ENCODE measurements around the gene ZNF213.
"Not testable (repeated sequence)": the region's sequence is repeated elsewhere in the genome, so short reads cannot be mapped to it uniquely, and the experiment has no call there.

Gene ZNF213

GRCh38 chr16:3129137-3130131, 5.4 kb upstream of the ZNF213 start:
- DNase-seq (ENCODE audit: low spot score): no peak

GRCh38 chr16:3131755-3132377, 3.0 kb upstream of the ZNF213 start:
- no peak for DNase-seq (ENCODE audit: low spot score)

GRCh38 chr16:3133844-3134243, 985 bp upstream of the ZNF213 start:
- DNase-seq (ENCODE audit: low spot score): no peak

GRCh38 chr16:3135126-3135715, 392 bp downstream of the ZNF213 start:
- DNase-seq (ENCODE audit: low spot score): no peak

GRCh38 chr16:3137267-3137666, 2.4 kb downstream of the ZNF213 start:
- DNase-seq (ENCODE audit: low spot score): no peak

- DNase-seq (ENCODE audit: low spot score): no peak
Measured at GRCh38 chr16:3138342-3138741, 3.5 kb downstream of the ZNF213 start.

GRCh38 chr16:3138823-3139426, 4.1 kb downstream of the ZNF213 start:
- DNase-seq (ENCODE audit: low spot score): no peak

- DNase-seq (ENCODE audit: low spot score): not testable (repeated sequence)
Measured at GRCh38 chr16:3139561-3139960, 4.7 kb downstream of the ZNF213 start.

GRCh38 chr16:3140603-3141427, 6.0 kb downstream of the ZNF213 start:
- DNase-seq (ENCODE audit: low spot score): no peak

- DNase-seq (ENCODE audit: low spot score): no peak
Measured at GRCh38 chr16:3141781-3142311, 7.0 kb downstream of the ZNF213 start.

- DNase-seq (ENCODE audit: low spot score): no peak
Measured at GRCh38 chr16:3142327-3142726, 7.5 kb downstream of the ZNF213 start.

GRCh38 chr16:3142770-3143169, 7.9 kb downstream of the ZNF213 start:
- no peak for DNase-seq (ENCODE audit: low spot score)

- DNase-seq (ENCODE audit: low spot score): no peak
Measured at GRCh38 chr16:3143189-3143588, 8.4 kb downstream of the ZNF213 start.

GRCh38 chr16:3143598-3144320, 8.9 kb downstream of the ZNF213 start:
- DNase-seq (ENCODE audit: low spot score): peak; percentile 43

- no peak for DNase-seq (ENCODE audit: low spot score)
Measured at GRCh38 chr16:3144321-3144983, 9.6 kb downstream of the ZNF213 start.

- no peak for DNase-seq (ENCODE audit: low spot score)
Measured at GRCh38 chr16:3145151-3145550, 10.3 kb downstream of the ZNF213 start.

- no peak for DNase-seq (ENCODE audit: low spot score)
Measured at GRCh38 chr16:3145660-3146059, 10.8 kb downstream of the ZNF213 start.

GRCh38 chr16:3147046-3147756, 12.4 kb downstream of the ZNF213 start:
- DNase-seq (ENCODE audit: low spot score): no peak

GRCh38 chr16:3147757-3148104, 12.9 kb downstream of the ZNF213 start:
- DNase-seq (ENCODE audit: low spot score): no peak

All from HuH-7.5 (cell line).